Panc1 (cell line): ENCODE measurements around the gene OLFML2A.

Experiments
- POLR2AphosphoS5 ChIP-seq: IDR thresholded peaks from 2 replicates; pipeline ENCODE4 v1.6.1; 2012; ENCODE audit warnings: mild to moderate bottlenecking, low read depth, low read length, moderate library complexity
- REST ChIP-seq, 2 experiments: IDR thresholded peaks; 2 replicates each; pipeline ENCODE4 v1.6.1; 2011 to 2012; ENCODE audit warnings: low read depth in 2 of 2, control low read depth in 1 of 2, low read length in 1 of 2, mild to moderate bottlenecking in 1 of 2, moderate library complexity in 1 of 2; ENCODE audit not compliant: insufficient read depth in 1 of 2
- SIN3A ChIP-seq: IDR thresholded peaks from 2 replicates; pipeline ENCODE4 v1.6.1; 2012; ENCODE audit warnings: low read depth, mild to moderate bottlenecking, low read length, moderate library complexity, borderline replicate concordance; ENCODE audit not compliant: insufficient read depth
- TCF7L2 ChIP-seq: IDR thresholded peaks from 2 replicates; pipeline ENCODE4 v1.6.1; 2011; ENCODE audit warnings: mild to moderate bottlenecking, low read depth, low read length, inconsistent platforms
- TF ChIP-seq, protein P1 (sequence below): fragments of 450-650 bp; IDR thresholded peaks from 2 replicates; pipeline ENCODE4 v1.5.1; 2017; ENCODE audit warnings: mild to moderate bottlenecking

DNA sequence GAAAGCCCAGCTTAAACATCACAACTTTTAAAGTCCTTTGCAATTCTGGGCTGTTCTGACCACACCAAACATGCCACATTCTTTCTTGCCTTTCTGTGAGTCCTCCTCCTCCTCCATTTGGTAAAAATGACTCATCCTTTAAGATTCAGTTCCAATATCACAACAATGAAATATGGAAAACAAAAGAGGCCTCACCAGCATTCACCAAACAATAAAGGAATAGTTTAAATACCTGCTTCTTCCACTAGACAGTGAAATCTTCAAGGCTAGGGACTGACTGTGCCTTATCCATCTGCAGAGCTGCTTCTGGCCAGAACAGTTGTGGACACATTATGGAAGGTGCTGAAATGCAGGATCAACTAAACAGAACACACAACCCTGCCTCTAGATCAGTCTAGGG is 41.8 kb upstream of the OLFML2A start:
- TF ChIP-seq, protein P1, sequence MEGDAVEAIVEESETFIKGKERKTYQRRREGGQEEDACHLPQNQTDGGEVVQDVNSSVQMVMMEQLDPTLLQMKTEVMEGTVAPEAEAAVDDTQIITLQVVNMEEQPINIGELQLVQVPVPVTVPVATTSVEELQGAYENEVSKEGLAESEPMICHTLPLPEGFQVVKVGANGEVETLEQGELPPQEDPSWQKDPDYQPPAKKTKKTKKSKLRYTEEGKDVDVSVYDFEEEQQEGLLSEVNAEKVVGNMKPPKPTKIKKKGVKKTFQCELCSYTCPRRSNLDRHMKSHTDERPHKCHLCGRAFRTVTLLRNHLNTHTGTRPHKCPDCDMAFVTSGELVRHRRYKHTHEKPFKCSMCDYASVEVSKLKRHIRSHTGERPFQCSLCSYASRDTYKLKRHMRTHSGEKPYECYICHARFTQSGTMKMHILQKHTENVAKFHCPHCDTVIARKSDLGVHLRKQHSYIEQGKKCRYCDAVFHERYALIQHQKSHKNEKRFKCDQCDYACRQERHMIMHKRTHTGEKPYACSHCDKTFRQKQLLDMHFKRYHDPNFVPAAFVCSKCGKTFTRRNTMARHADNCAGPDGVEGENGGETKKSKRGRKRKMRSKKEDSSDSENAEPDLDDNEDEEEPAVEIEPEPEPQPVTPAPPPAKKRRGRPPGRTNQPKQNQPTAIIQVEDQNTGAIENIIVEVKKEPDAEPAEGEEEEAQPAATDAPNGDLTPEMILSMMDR, result no peak
- no peak for TF ChIP-seq REST (IDR thresholded peaks at IDR 0.05; ENCODE audit: insufficient read depth in 1 of 2, low read depth in 2 of 2, low read length in 1 of 2)
- TF ChIP-seq TCF7L2, result no peak
- no peak for TF ChIP-seq POLR2AphosphoS5
- no peak for TF ChIP-seq SIN3A
